NCI-H146 treated with DMSO at 0.1 percent for 48 hours (cell line): ENCODE results near the gene CROCC2.

Experiments used
- DNase-seq: peaks from one replicate; lab custom pipeline; 2025; ENCODE audit not compliant: unreplicated experiment; lab: John Stamatoyannopoulos, UW

The CROCC2 gene

DNA sequence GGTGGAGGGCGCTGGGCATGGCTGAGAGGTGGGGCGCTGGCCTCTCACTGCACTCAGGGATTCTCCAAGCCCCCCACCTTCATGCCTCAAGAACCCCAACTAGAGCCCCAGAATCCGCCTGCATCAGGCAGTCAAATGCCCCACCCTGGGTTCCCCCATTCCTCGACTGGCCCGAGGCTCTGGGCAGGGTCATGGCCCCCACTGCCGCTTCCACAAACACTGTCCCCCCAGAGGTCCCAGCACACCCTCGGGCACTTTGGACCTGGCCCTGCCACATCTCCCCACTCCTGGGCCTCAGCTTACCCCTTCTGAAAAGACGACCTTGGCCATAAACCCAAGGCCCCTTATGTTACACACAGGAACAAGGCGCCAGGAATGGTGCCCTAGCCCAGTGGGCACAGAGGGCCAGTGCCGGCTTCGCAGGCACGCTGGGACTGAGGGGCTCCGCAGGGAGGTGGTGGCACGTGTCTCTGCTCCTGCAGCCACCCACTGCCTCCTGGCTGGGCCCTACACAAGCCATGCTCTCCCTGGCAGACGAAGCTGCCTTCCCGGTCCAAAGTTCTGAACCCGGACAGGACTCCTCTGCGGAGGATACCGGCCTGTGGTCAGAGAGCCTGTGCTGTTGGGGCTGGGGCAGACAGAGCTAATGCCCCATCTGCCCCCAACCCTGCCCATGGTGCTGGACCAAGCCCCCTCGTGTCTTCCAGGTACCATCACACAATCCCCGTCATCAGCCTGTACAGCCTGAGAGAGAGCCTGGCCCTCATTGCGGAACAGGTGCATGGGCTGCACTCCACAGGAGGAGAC is 30.7 kb upstream of the CROCC2 start:
- DNase-seq: no peak

DNA sequence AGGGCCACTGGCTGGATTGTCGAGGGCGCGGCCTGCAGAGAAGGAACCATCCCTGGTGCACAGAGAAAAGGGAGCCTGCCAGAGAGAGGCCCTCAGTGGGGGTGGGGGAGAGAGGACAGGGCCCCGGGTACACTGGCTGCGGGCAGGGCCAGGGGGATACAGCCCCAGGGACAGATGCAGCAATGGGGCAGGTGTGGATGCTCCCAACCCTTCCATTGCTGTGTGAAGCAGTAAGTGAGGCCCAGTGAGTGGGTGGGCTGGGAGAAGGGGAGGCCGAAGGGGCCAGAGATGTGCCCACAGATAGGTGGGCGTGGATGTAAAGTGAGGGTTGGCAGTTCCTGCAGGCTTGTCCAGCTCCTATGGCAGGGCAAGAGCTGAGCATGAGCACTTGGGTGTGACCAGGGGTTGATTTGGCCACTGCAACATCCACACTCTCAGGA is 30.1 kb upstream of the CROCC2 start:
- DNase-seq: no peak

DNA sequence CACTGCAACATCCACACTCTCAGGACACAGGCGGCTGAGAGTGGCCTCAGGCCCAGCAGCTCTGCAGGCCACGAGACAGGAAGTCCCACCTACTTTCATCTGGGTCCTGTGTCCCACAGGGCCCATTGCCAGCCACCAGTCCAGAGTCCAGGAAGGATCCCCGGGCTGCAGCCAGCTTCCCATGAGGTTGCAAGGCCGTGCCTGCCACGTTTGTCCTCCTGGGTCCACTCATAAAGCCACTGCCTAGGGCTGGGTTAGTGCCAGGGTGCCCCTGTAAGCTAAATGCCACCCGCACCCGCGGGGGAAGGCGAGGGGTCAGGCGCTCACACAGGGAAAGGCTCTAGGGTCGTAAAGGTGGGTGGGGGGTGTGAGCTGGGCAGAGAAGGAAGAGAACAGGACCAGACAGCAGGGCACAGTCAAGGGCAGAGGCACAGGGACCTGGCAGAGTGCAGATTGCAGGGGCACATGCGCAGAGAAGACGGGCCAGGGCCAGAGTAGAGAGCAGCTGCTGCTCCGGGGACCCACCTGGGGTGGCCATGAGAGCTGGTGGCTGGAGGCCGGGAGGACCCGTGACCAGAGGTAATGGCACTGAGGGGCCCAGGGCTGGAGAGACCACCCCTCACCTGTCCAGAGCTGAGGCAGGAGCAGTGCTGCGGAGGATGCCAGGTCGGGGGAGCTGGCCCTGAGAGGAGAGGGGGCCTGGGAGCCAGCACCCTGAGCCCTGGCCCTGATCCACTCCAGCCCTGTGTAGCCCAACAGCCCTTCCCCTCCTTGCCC is 29.5 kb upstream of the CROCC2 start:
- no peak for DNase-seq

DNA sequence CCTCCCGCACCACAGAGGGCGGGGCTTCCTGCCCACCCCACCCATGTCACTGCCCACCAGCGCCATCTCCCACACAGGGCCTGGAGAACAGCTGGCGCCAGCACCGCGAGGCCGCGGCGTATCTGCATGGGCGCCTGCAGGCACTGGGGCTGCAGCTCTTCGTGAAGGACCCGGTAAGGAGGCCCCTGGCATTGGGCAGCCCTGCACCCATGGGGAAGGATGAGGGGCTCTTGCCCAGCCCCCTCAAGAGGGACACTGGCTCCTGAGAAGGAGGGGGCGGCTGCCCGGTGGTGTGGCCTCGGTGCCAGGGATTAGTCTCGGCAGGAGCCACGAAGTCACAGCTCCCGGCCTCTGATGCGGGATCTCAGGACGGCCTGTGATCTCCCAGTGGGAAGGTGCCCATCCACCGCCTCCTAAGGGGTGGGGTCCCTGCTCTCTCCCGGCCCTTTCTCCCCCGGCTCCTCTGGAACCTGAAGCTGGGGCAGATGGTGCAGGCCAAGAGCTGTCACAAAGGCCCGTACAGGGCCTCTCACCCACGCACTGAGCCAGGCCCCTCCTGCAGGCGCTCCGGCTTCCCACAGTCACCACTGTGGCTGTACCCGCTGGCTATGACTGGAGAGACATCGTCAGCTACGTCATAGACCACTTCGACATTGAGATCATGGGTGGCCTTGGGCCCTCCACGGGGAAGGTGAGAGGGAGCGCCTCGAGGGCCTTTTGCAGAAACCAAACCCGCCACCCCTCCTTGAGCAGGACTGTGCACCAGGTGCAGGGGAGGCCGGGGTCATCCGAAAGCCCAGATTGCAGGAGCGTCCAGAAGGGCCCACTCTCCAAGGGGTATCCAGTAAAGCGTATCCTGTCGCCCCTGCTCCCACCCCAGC is 28.4 kb upstream of the CROCC2 start:
- no peak for DNase-seq

DNA sequence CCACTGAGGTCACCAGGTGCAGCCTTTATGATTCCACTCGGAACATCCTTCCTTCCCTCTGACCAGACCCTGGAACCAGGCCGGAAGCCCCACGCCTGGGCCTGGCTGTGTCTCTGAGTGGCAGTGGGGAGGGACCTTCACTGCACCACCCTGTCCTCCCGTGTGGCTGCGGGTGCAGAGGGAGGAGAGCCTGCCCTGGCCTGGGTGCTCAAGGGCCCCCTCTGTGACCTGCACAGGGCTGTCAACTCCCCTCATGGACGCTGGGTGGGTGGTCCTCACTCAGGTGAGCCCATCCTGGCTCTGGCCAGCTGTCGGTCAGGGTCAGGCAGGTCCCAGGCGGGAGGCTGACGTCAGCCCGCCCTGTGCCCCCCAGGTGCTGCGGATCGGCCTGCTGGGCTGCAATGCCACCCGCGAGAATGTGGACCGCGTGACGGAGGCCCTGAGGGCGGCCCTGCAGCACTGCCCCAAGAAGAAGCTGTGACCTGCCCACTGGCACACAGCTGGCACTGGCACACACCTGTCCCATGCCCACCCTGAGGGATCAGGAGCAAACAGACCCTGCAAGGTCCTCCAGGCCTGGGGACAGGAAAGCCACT is 27.7 kb upstream of the CROCC2 start:
- DNase-seq: no peak

DNA sequence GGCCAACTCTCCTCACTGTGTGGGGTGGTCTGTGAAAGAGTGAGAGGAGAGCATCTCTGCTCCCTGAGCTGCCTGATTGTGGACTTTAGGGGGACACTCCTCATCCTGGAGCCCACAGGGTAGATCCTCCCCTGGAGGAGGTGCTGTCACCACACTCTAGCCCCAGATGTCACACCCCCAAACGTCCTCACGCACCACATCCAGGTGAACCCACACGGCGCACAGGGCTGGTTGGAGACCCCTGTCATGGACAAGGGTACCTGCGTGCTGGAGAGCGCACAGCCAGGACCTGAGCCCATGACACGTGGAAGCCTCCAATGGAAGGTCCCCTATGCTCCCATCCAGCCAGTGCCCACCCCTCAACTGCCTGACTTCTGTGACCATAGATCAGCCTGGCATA is 27.0 kb upstream of the CROCC2 start:
- no peak for DNase-seq

DNA sequence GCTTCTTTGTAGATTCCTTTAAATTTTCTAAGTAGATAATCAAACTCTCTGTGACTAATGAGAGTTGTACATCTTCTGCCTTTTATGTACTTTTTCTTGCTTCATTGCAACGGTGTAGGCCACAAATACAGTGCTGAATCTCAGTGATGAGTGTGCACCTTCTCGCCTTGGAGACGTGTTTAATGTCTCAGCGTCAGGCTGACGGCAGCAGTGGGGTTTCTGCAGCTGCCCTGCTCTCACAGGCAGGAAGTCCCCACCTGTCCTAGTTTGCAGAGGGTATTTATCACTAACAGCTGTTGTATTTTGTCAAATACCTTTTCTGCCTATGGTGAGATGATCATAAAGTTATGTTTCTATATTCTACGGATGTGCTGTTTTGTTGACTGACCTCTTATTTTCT is 24.2 kb upstream of the CROCC2 start:
- peak; percentile 63 for DNase-seq

DNA sequence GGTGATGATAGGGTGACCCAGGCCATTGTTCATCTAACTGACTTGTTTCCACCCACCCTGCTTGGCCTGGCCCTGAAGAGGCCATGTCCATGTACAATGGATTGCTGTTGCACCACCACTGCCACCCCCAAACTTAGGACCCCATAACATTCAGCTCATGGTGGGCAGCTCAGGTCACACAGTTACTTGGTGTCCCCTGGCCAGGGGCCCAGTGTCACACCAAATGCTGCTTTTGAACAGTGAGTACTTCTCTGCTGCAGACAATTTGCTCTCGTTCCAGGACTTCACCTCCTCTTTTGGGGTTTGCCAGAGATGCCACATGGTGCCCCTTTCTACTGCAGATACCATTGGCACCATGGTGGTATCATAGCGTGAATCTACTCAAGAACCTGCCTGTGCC is 21.9 kb upstream of the CROCC2 start:
- no peak for DNase-seq

DNA sequence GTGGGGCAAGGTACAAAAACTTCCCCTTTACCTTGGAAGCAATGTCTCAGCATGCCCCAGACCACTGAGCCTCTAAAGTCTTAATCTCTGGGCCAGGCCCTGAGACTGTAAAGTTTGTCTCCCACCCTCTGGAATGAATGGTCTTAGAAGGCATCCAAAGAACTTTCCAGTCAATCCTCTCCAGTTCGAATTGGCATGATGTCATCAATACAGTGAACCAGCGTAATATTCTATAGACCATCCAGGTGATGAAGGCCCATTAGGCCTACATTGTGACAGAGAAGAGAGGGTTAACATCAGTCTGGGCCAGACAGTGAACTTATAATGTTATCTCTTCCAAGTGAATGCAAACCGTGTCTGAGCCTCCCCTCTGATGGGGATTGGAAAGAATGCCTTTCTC is 21.4 kb upstream of the CROCC2 start:
- no peak for DNase-seq

DNA sequence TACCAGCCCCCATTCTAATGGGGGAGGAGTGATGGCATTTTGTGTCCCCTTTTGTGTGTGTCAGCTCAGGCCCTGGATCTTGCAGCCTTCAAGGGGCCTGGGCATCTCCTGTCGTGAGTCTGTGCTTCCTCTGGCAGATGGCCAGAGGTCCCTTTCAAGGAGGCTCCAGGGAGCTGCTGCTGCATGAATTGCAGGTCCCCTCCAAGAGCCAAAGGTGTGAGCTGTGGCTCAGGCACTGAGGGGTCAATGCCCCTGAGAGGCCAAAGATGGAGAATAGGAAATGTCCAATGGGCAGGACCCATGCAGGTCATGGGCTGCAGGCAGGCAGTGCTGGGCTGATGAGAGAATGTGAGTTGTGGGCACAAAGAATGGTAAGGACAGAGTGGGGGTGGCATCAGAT is 20.6 kb upstream of the CROCC2 start:
- no peak for DNase-seq

DNA sequence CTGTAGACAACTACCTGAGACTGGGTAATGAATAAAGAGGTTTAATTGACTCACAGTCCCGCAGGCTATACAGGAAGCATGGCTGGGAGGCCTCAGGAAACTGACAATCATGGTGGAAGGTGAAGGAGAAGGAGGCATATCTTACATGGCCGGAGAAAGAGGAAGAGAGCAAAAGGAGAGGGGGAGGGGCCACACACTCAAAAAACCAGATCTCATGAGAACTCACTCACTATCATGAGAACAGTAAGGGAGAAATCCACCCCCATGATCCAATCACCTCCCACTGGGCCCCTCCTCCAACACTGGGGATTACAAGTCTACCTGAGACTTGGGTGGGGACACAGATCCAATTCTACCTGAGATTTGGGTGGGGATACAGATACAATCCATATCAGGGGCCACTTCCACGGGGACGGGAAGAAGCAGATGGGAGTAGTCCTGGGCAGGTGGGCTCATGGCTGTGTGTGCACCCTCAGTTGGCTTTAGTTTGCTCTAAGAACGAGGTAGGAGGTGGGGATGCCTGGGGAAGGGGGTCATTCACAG is 20.0 kb upstream of the CROCC2 start:
- DNase-seq: no peak

DNA sequence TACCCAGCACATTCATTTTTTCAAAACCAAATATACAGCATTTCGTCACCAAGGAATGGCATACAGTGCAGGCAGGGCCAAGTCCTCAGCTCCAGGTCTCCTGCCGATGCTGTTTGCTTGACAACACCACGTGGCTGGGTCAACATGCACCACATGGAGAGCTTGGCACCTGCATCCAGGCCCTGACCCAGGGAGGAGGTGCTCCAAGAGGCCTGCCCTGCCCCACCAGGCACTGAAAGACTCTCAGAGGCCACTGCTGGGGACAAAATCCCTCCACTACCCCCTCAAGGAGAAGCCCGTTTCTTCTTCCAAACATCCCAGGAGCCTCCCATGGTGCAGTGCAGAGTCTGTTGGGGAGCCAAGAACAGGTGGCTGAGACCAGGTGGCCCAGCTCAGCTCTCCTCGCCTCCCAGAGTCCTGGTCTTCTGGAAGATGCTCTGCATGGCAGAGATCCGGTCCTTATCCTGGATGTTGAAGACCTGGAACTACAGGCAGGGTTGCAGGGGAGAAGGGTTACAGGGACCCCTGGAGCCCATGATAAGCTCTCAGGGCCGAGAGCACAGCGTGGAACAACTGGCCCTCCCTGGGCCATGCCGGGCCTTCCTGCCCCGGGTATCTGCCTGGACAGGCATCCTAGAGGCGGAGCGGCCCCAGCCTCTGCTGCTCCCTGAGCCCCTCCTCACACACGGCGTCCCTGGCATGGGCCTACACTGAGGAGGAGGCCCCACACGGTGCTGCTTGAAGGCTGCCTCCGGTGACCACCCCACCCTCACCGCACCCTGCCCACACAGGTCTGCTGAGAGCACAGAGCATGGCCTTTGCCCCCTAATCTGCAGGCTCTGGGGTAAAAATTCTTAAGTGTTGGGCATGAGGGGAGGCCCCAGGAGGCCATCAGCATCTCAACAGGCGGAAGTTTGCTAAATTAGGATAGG is 19.2 kb upstream of the CROCC2 start:
- DNase-seq: no peak

DNA sequence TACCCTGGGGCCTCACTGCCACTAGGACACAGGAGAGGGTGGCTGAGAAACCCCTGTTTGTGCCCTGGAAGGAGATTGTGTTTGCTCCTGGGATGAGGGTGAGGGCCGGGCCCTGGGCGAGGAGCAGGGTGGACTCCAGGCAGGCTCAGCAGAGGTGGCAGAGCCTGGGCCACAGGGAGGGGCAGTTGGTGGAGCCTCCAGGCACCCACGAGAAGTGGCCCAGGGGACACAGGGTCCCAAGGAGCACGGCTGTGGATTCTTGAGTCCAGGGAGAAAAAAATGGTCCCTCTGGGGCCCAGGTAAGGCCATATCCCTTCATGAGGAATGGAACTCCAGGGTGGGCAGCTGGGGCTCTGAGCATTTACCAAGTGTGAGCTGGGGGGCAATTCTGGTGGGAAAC is 18.5 kb upstream of the CROCC2 start:
- no peak for DNase-seq

DNA sequence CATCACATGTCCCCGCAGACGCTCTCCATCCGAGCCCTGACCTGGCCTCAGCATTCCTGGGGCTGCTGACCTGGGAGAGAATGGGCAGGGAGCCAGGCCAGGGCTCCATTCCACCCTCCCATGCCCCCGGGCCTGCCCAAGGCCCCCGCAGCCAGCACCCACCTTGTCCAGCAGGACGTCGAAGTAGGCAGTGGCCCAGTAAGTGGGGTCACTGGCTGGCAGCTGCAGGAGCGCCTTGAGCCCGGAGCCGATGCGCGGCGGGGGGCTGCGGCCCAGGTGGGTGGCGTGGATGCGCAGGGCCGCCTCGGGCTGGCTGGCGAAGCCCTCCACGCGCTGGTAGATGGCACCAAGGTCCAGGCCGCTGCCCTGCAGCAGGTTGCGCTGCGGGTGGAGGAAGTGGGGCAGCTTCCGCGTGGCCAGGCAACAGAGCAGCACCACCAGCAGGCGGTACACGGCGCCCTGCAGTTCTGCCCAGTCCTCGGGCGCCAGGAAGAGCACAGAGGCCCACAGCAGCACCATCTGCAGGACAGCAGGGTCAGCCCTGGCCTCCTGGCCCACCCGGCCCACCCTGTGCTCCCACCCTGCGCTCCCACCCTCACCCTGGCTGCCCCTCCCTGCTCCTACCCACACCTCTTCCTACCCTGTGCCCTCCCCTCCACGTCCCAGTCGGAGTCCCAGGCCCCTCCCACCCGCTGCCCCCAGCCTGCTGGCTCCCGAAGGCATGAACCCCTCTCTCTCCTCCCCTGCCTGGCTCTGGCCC is 17.8 kb upstream of the CROCC2 start:
- DNase-seq: no peak

DNA sequence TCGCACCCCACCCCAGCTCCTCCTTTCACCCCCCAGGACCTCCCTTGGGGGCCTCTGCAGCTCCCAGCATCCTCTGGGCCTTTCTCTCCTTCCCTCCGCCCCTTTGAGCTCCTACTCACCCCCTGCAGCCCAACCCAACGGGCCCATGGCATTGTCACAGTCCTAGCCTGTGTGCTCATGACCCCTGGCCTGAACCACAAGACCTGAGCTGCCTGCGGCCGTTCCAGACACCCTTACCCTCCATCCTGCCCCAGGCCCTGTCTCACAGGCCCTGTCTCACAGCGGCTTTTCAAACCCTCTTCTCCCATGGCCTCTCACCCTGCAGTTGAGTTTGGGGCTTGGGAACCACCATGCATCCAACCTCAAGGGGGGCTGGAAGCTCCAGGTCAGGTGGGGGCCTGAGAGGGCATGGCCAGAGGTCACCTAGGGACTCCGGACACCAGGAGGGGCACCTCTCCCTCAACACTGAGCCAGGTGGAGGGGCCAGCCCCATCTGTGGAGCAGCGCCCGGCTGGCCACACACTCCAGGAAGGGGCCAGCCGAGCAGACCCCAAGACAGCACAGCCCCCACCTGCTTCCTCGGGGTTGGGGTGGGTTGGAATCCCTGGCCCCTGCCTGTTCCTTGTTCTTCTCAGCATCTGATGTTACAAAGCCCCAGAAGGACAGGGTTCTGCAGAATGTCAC is 17.1 kb upstream of the CROCC2 start:
- no peak for DNase-seq

DNA sequence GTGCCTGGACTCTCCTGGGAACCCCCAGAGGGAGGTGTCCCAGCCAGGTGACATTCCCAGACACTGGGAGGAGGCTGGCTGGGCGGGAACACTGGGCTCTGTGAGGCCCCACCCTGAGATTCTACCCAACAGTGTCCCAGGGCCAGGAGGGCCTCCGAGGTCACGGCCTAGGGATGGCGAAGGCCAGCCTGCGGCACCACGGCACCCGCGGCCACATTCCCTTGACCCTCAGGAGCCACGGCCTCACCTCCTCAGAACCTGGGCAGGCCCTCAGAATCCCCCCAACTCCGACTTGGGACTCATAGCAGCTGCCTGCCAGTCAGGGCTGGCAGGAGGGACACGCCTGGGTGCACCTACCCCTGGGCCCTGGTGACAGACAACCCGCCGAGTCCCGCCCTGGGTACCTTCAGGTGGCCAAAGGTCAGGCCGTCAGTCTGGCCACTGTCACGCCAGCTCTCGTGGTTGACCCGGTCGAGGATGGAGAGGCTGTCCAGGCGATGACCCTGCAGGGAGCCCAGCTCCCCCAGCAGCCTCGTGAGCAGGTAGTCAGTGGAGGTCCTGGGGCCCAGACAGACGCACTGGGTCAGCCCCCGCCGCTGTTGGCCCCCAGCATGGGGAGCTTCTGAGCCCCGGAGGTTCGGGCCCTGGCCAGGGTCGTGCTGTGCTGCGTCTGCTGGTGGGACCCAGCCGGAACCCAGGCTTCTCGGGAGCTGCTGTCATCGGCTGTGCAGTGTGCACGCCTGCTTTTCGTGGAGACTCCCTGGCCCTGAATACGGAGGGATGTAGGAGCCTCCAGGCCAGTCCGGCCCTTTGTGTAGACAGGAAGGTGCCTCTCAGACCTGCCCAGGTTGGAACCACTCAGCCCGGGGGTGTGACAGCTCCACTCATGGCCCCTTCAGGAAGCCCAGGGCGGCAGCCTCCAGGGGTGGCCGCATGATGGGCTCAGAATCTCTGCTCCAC is 16.3 kb upstream of the CROCC2 start:
- no peak for DNase-seq

DNA sequence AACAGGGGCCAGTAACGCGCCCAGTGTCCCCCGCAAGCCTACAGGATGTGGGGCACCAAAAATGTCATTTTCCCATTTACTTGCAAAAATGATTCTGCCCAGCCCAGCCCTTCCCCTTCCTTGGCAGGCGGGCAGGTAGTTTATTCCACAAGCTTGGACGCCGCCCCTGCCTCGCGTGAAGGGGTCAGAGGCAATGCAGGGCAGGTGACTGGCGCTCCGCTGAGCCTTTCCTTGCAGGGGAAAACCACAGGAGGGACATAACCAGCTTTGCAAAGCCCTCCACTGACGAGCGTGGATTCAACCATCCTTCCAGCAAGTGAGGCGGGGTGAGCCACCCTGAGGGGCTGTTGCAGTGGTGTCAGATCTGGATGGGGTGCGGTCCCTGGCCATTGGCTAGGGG is 15.4 kb upstream of the CROCC2 start:
- no peak for DNase-seq
